Natural killer cell (primary cell): ENCODE results near the gene AKT1. TPM values are rescaled to one million over a fixed set of nuclear protein-coding genes. Genes with fewer than 3 reads are reported as not detected.
"Not testable (repeated sequence)": the region's sequence is repeated elsewhere in the genome, so short reads cannot be mapped to it uniquely, and the experiment has no call there.

Experiments used
- ATAC-seq, 3 donors: fragments of 150-1000 bp in 2 of 3; fragments of 200-7000 bp in 1 of 3; cut with Tn5 transposase; 1 replicate in 1 of 3; 2 replicates in 2 of 3; pipeline ENCODE4 v1.10.0; 2021; ENCODE audit warnings: mild to moderate bottlenecking in 2 of 3, moderate library complexity in 2 of 3
- DNase-seq, 2 donors: peaks; one replicate each; pipeline versions ENCODE4 v3.0.0 to v3.0.0-alpha.2; 2013 to 2021; ENCODE audit warnings: mixed read lengths in 1 of 2
- H3K27ac ChIP-seq: one replicate; pipeline ENCODE4 v1.5.1; 2013; ENCODE audit warnings: mild to moderate bottlenecking, low read length
- H3K27me3 ChIP-seq: one replicate; pipeline ENCODE4 v1.6.1; 2013; ENCODE audit warnings: low read length; ENCODE audit not compliant: control insufficient read depth, insufficient read depth
- H3K36me3 ChIP-seq: one replicate; pipeline ENCODE4 v1.6.1; 2013; ENCODE audit warnings: low read length; ENCODE audit not compliant: control insufficient read depth, insufficient read depth
- H3K4me1 ChIP-seq: one replicate; pipeline ENCODE4 v1.6.1; 2013; ENCODE audit warnings: low read length; ENCODE audit not compliant: control insufficient read depth, insufficient read depth
- H3K4me3 ChIP-seq: one replicate; pipeline ENCODE4 v1.5.1; 2013; ENCODE audit warnings: low read length
- H3K9me3 ChIP-seq: one replicate; pipeline ENCODE4 v1.6.1; 2013; ENCODE audit warnings: low read length; ENCODE audit not compliant: control insufficient read depth, insufficient read depth
- H3K27ac Mint-ChIP-seq, 2 donors: one replicate each; pipeline ENCODE4 v1.8.0; 2022; ENCODE audit warnings: mild to moderate bottlenecking in 2 of 2, mixed read lengths in 2 of 2, moderate library complexity in 1 of 2
- H3K27me3 Mint-ChIP-seq, 2 donors: one replicate each; pipeline ENCODE4 v1.8.0; 2022; ENCODE audit warnings: low read depth in 2 of 2, mixed read lengths in 2 of 2
- H3K36me3 Mint-ChIP-seq: one replicate; pipeline ENCODE4 v1.8.0; 2022; ENCODE audit warnings: mixed read lengths
- H3K4me1 Mint-ChIP-seq, 2 donors: one replicate each; pipeline ENCODE4 v1.8.0; 2022; ENCODE audit warnings: mixed read lengths in 2 of 2
- H3K4me3 Mint-ChIP-seq: one replicate; pipeline ENCODE4 v1.8.0; 2022; ENCODE audit warnings: mild to moderate bottlenecking, moderate library complexity, mixed read lengths
- H3K9me3 Mint-ChIP-seq, 2 donors: one replicate each; pipeline ENCODE4 v1.8.0; 2022; ENCODE audit warnings: mixed read lengths in 2 of 2
- CTCF ChIP-seq: fragments of 200-600 bp; IDR thresholded peaks from one replicate; pipeline ENCODE4 v1.8.0; 2022; ENCODE audit warnings: antibody characterized with exemption
- WGBS: methylation state at CpG from one replicate; pipeline ENCODE4 v1.1.7; 2013; ENCODE audit warnings: missing lambda C conversion rate; ENCODE audit not compliant: insufficient coverage; 5-methylcytosine and 5-hydroxymethylcytosine counted together
- intact Hi-C: fragments of 100-400 bp; cut with micrococcal nuclease; formaldehyde crosslinking; loops from one replicate; pipeline ENCODE4 v1.14.2; 2022
- total RNA-seq, 4 donors: library from RNA; stranded (reverse); fragments of 120-200 nt in 1 of 4; gene quantifications; one replicate each; pipeline versions ENCODE4 v1.2.3 to v1.2.4, GENCODE V29; 2013 to 2022

AKT1 gene
- total RNA-seq, 3 donors from 2014 or later (not counting 1 experiment from before 2014, with no cell fraction given), result 152 to 163 (median 153) TPM

GRCh38 chr14:104752735-104753527, 42.6 kb downstream of the AKT1 start, which contains the start of gene SIVA1:
SIVA1 (plus strand) TSS chr14:104753147; CDS start chr14:104753202, 55 bp downstream.
- Histone ChIP-seq H3K4me3 (peak within 1 kb of the TSS; percentile 87), H3K27ac (peak within 1 kb of the TSS; percentile 84), H3K9me3 (no peaks in the 10 kb centered on the region), H3K27me3 (no peaks in the 10 kb centered on the region), H3K4me1 (peaks cover 37% of the 10 kb centered on the region), H3K36me3 (peaks cover 8% of the 10 kb centered on the region)
- intact Hi-C loops, result loop anchor here (1.0 to 2.0 kb wide), 2 partner anchors 29 to 42 kb away; partner anchors contain the start of genes ADSS1 and AKT1
- H3K4me3 Mint-ChIP-seq, result peak within 1 kb of the TSS; percentile 97
- no peaks in the 10 kb centered on the region for H3K9me3 Mint-ChIP-seq
- WGBS, result under 1% methylated on average over 95 of the region's 95 CpGs
- DNase-seq, result peak; percentile 98 to 100
- TF ChIP-seq CTCF, result no peak
- no peaks in the 10 kb centered on the region for H3K36me3 Mint-ChIP-seq
- H3K27ac Mint-ChIP-seq, result peak within 1 kb of the TSS; percentile 90 to 97
- H3K4me1 Mint-ChIP-seq, result peaks cover 25 to 34% of the 10 kb centered on the region in 2 donors
- no peaks in the 10 kb centered on the region for H3K27me3 Mint-ChIP-seq
- ATAC-seq, result peak; percentile 88 to 95 (median 88)

GRCh38 chr14:104752423-104752734, 43.2 kb downstream of the AKT1 start:
- H3K36me3 Mint-ChIP-seq, result no peaks in the 10 kb centered on the region

GRCh38 chr14:104751539-104752422, 43.8 kb downstream of the AKT1 start:
- H3K4me3 Mint-ChIP-seq, result peak overlapping the region; percentile 97
- intact Hi-C loops, result loop anchor here (2.0 kb wide), 1 partner anchor 43 kb away; the partner anchor contains the start of gene AKT1
- H3K36me3 ChIP-seq, result peaks cover 5% of the 10 kb centered on the region
- peak overlapping the region; percentile 72 for H3K27ac ChIP-seq
- H3K36me3 Mint-ChIP-seq, result no peaks in the 10 kb centered on the region
- no peaks in the 10 kb centered on the region for H3K9me3 Mint-ChIP-seq
- peaks cover 36% of the 10 kb centered on the region for H3K4me1 ChIP-seq
- no peaks in the 10 kb centered on the region for H3K9me3 ChIP-seq
- H3K27me3 ChIP-seq, result no peaks in the 10 kb centered on the region
- peak overlapping the region; percentile 87 for H3K4me3 ChIP-seq
- peak overlapping the region; percentile 90 to 97 for H3K27ac Mint-ChIP-seq
- peaks cover 25 to 34% of the 10 kb centered on the region in 2 donors for H3K4me1 Mint-ChIP-seq
- ATAC-seq, result no peak
- WGBS, result 75% methylated on average over 90 of the region's 90 CpGs
- no peaks in the 10 kb centered on the region for H3K27me3 Mint-ChIP-seq
- no peak for TF ChIP-seq CTCF
- no peak for DNase-seq

More at GRCh38 chr14:104752423-104752734, 43.2 kb downstream of the AKT1 start:
- Mint-ChIP-seq H3K9me3 (no peaks in the 10 kb centered on the region), H3K4me1 (peaks cover 25 to 34% of the 10 kb centered on the region in 2 donors), H3K4me3 (peak overlapping the region; percentile 97), H3K27me3 (no peaks in the 10 kb centered on the region), H3K27ac (peak overlapping the region; percentile 90 to 97)
- no peak for TF ChIP-seq CTCF
- 2% methylated on average over 21 of the region's 21 CpGs for WGBS
- no peak for ATAC-seq
- peaks cover 6% of the 10 kb centered on the region for H3K36me3 ChIP-seq
- peak overlapping the region; percentile 72 for H3K27ac ChIP-seq
- no peak for DNase-seq
- intact Hi-C loops, result loop anchor here (2.0 kb wide), 1 partner anchor 42 kb away; the partner anchor contains the start of gene AKT1
- no peaks in the 10 kb centered on the region for H3K9me3 ChIP-seq
- peak overlapping the region; percentile 87 for H3K4me3 ChIP-seq
- no peaks in the 10 kb centered on the region for H3K27me3 ChIP-seq
- H3K4me1 ChIP-seq, result peaks cover 37% of the 10 kb centered on the region

- H3K27me3 ChIP-seq, H3K9me3 Mint-ChIP-seq, H3K36me3 Mint-ChIP-seq, H3K27me3 Mint-ChIP-seq, intact Hi-C loops, DNase-seq, H3K27ac Mint-ChIP-seq, H3K9me3 ChIP-seq, H3K36me3 ChIP-seq, ATAC-seq, H3K4me3 ChIP-seq, H3K27ac ChIP-seq: not testable (repeated sequence)
- peaks cover 25 to 29% of the 10 kb centered on the region in 2 donors for H3K4me1 Mint-ChIP-seq
- peaks cover 25% of the 10 kb centered on the region for H3K4me1 ChIP-seq
- H3K4me3 Mint-ChIP-seq, result peak overlapping the region; percentile 49
- WGBS, result 91% methylated on average over 5 of the region's 5 CpGs
Measured at GRCh38 chr14:104750753-104751057, 44.8 kb downstream of the AKT1 start.
